ENCODE data around the gene CLIC6.

The CLIC6 gene

DNA sequence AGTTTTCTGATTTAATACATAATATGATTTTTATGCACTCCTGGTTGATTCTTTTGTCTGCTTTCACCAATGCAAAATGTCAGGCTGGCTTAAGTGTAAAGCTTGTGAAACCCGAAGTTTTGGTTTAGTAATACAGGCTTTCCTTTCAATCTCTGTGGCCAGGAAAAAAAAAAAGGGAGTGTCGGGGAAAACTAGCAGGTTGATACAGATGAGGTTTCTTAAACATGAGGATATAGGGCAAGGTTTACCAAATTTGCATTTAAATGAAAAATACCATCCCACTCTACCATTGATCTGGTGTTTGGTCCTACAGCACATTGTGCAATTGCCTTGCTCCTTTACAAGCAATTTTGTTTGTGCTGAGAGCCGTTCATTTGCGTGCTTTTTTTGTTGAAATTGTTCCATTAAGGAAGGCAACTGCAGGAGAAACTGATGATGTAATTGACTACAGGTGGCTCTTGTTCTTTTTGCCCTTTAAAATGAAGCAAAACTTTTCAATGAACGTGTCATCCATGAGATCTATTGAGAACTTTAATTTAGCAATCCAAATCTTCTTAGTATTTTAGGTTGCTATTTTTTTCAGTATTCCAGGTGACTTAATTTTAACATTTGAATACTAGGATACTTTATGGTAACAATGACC, 22.7 kb downstream of the CLIC6 start:
- Mint-ChIP-seq H3K9me3 (peaks cover 11% of the 10 kb centered on the region), H3K4me1 (ENCODE audit: low read depth) (peaks cover 5% of the 10 kb centered on the region), H3K4me3 (no peak overlapping the region), H3K27ac (no peak overlapping the region), H3K36me3 (ENCODE audit: low read depth) (no peaks in the 10 kb centered on the region), H3K27me3 (peaks cover 16% of the 10 kb centered on the region)
- intact Hi-C loops (cut with micrococcal nuclease) = loop anchor here (2.0 to 5.0 kb wide), 2 partner anchors 1151 to 1337 kb away; no protein-coding TSS in a partner anchor

DNA sequence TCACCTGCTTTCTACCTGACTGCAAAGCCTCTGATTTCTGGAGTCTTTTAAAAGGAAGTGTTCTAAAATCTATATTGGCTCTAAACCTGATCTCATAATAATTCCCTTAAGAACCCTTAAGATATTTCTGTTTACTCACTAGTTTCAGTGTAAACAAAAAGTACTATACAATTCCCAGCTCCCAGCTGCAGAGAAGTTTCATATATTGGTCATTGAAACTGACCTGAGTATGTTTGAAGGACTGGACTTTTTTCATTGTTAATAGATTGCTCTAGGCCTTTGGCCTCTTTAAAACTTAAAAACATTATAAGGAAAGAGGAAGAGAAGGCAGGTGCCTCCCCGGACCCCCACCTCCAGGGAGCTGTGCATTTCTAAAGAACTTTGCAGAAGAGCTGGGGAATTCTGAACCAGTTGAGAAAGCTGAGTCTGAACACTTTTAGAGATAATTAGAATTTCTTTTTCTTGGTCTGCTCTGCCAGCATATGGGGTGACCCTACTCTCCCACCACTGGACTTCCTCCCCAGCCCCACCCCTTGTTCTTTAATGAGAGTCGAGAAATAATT, 23.7 kb downstream of the CLIC6 start:
- Mint-ChIP-seq H3K4me1 (ENCODE audit: low read depth) (peaks cover 5% of the 10 kb centered on the region), H3K36me3 (ENCODE audit: low read depth) (no peaks in the 10 kb centered on the region), H3K27ac (no peak overlapping the region), H3K27me3 (peaks cover 16% of the 10 kb centered on the region), H3K4me3 (no peak overlapping the region), H3K9me3 (peaks cover 11% of the 10 kb centered on the region)
- intact Hi-C loops (cut with micrococcal nuclease) = loop anchor here (2.0 to 5.0 kb wide), 2 partner anchors 1150 to 1336 kb away; no protein-coding TSS in a partner anchor

DNA sequence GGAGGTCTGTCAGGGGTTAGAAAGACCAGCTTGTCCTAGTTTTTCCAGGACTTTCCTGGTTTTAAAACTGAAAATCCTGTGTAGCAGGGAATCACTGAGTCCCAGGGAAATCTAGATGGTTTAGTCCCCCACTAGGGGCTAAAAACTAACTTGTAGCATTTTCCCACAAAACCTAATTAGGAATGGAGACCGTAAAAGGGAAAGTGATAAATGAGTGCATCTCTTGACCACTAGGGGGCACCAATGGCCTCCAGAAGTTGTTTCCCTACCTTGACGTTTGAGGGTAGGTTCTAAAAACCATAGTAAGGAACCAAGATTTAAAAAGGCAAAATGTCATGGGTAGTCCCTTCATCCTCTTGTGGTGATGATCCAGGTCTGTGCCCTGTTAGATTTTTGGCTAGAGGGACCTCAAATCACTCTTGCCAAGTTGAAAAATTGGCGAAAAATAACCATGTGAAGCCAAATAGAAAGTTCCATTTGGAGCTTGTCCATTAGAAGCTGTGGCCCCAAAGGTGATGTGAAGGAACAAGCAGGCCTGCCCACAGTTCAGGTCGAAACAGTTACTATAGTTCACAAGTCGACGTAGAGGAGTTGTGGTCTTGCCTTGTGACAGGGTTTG, 24.5 kb downstream of the CLIC6 start:
- Mint-ChIP-seq H3K36me3 (ENCODE audit: low read depth) (no peaks in the 10 kb centered on the region), H3K4me1 (ENCODE audit: low read depth) (peaks cover 5% of the 10 kb centered on the region), H3K27ac (no peak overlapping the region), H3K4me3 (no peak overlapping the region), H3K9me3 (peaks cover 11% of the 10 kb centered on the region), H3K27me3 (peaks cover 16% of the 10 kb centered on the region)
- intact Hi-C loops (cut with micrococcal nuclease) = loop anchor here (2.0 to 5.0 kb wide), 2 partner anchors 1149 to 1336 kb away; no protein-coding TSS in a partner anchor

DNA sequence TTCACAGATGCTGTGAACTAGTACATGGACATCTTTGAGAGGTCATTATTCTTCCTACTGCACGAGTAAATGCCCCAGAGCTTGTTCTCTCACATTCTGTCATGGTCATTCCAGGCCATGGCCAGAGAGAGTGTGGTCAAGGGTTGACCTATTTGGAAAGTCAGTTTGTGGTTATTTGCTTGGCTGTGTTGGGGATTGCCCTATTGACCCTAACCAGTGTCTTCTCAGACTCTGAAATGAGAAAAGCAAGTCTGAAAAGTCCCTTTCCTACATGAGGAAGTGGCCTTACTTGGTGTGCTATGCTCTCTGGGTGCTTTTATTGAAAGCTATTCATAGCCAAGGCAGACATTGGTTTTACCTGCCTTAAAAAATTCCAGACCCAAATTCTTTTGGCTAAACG, 26.6 kb downstream of the CLIC6 start:
- H3K36me3 Mint-ChIP-seq (ENCODE audit: low read depth) = no peaks in the 10 kb centered on the region
- peaks cover 12% of the 10 kb centered on the region for H3K27me3 Mint-ChIP-seq
- H3K4me3 Mint-ChIP-seq = no peak overlapping the region
- no peak overlapping the region for H3K27ac Mint-ChIP-seq
- peaks cover 11% of the 10 kb centered on the region for H3K9me3 Mint-ChIP-seq
- peaks cover 5% of the 10 kb centered on the region for H3K4me1 Mint-ChIP-seq (ENCODE audit: low read depth)
- intact Hi-C loops (cut with micrococcal nuclease) = no loop called here

DNA sequence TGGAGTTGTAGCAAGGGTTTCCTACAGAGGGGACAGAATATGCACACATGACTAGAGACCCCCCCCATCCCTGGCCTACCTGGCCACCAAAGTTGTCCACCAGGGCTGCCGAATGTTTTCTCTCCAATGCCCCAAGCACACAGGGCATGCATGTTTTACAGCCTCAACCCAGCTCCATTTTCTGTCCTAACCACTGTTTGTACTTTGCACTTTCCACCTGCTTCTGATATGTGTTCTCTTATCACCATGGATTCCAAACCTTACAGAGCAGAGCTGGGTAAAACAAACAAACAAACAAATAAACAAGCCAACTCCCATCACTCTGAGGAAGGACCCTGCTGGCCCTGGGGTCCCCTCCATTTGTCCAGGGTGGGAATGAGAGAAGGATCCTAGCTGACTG, 27.3 kb downstream of the CLIC6 start:
- H3K9me3 Mint-ChIP-seq = peaks cover 11% of the 10 kb centered on the region
- H3K4me3 Mint-ChIP-seq = no peak overlapping the region
- intact Hi-C loops (cut with micrococcal nuclease) = no loop called here
- H3K27ac Mint-ChIP-seq = no peak overlapping the region
- peaks cover 5% of the 10 kb centered on the region for H3K4me1 Mint-ChIP-seq (ENCODE audit: low read depth)
- H3K27me3 Mint-ChIP-seq = peaks cover 13% of the 10 kb centered on the region
- H3K36me3 Mint-ChIP-seq (ENCODE audit: low read depth) = no peaks in the 10 kb centered on the region

DNA sequence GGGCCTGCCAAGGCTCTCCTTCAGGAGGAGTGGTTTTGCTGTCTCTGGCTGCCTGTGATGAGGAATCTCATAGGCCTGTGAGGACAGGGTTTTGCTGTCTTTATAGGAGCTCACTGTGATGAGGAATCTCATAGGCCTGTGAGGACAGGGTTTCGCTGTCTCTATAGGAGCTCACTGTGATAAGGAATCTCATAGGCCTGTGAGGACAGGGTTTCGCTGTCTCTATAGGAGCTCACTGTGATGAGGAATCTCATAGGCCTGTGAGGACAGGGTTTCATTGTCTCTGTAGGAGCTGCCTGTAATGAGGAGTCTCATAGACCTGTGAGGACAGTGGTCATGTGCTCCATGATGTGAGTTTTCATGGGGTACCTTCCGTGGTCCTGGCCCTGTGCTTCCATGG, 29.0 kb downstream of the CLIC6 start:
- no peak overlapping the region for H3K4me3 Mint-ChIP-seq
- no peak overlapping the region for H3K27ac Mint-ChIP-seq
- peaks cover 5% of the 10 kb centered on the region for H3K4me1 Mint-ChIP-seq (ENCODE audit: low read depth)
- peaks cover 11% of the 10 kb centered on the region for H3K9me3 Mint-ChIP-seq
- no peaks in the 10 kb centered on the region for H3K36me3 Mint-ChIP-seq (ENCODE audit: low read depth)
- H3K27me3 Mint-ChIP-seq = peaks cover 4% of the 10 kb centered on the region
- intact Hi-C loops (cut with micrococcal nuclease) = no loop called here

DNA sequence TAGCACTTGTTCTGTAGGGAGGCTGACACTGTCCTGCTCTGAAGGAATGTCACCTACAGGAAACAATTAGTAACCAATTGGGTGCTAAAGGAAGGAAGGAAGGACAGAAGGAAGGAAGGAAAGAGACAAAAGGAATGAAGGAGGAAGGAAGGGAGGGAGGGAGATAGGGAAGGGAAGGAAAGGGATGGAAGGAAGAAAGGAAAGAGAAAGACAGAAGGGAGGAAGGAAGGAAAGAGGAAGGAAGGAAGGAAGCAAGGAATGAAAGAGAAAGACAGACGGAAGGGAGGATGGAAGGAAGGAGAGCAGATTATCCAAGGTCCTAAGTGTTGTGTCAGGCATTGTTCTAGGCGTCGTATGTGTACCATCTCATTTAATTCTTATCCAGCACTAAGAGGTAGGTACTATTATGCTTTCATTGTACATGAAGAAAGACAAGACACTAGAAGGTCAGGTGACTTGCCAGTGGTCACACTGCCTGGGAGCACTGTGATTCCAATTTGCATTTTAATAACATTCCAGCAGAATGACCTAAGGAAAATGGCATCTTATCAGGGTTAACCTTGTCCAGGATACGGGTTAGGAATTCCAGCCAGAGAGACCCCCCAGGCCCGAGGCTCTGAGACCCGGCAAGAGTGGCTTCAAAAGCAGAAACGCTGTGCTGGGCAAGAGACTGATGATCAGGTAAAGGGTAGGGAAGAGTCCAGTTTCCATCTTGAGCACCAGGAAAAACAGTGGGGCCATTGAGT, 29.6 kb downstream of the CLIC6 start:
- Mint-ChIP-seq H3K36me3 (ENCODE audit: low read depth) (no peaks in the 10 kb centered on the region), H3K27ac (no peak overlapping the region), H3K4me3 (no peak overlapping the region), H3K27me3 (peaks cover 3% of the 10 kb centered on the region), H3K9me3 (peaks cover 11% of the 10 kb centered on the region), H3K4me1 (ENCODE audit: low read depth) (peaks cover 5% of the 10 kb centered on the region)
- intact Hi-C loops (cut with micrococcal nuclease) = no loop called here

DNA sequence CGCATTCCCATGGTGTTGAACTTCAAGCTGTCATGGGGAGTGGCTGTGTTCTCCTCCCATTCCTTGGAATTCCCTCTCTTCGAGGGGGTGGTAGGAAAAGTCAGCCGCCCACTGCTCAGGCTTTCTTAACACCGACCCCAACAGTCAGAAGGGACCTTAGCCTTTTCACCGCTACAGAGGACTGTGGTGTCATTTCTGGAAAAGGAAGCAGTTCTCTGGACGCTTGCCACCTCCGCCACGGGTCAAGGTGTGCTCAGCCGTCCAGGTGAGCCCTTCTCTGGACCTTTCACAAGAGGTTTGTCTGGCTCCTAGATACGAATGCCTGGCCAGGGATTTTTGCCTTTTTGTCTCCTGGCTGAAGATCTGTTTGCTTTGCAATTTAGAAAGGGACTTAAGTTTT, 31.8 kb downstream of the CLIC6 start:
- Mint-ChIP-seq H3K27ac (no peak overlapping the region), H3K9me3 (no peaks in the 10 kb centered on the region), H3K27me3 (peaks cover 3% of the 10 kb centered on the region), H3K4me1 (ENCODE audit: low read depth) (no peaks in the 10 kb centered on the region), H3K4me3 (no peak overlapping the region), H3K36me3 (ENCODE audit: low read depth) (no peaks in the 10 kb centered on the region)
- intact Hi-C loops (cut with micrococcal nuclease) = no loop called here

DNA sequence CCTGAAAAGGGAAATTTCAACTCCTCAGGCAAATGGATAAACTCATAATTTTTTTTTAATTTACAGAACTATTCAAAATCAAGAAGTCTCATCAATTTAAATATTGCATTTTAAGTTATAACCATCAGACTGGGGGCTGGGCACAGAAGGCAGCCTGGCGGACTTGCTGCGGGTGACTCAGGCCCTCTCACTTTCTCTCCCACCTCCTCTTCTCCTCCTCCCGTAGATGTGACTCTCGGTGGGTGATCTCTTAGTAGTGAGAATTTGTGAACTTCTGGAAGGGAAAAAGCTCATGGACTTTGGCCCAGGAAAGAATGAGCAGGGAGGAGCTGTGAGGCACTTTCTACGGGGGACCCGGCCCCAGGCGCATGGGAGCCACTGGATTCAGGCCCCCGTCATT, 32.9 kb downstream of the CLIC6 start:
- H3K36me3 Mint-ChIP-seq (ENCODE audit: low read depth) = no peaks in the 10 kb centered on the region
- H3K4me3 Mint-ChIP-seq = no peak overlapping the region
- no peaks in the 10 kb centered on the region for H3K9me3 Mint-ChIP-seq
- H3K27ac Mint-ChIP-seq = no peak overlapping the region
- intact Hi-C loops (cut with micrococcal nuclease) = no loop called here
- peaks cover 7% of the 10 kb centered on the region for H3K27me3 Mint-ChIP-seq
- no peaks in the 10 kb centered on the region for H3K4me1 Mint-ChIP-seq (ENCODE audit: low read depth)

DNA sequence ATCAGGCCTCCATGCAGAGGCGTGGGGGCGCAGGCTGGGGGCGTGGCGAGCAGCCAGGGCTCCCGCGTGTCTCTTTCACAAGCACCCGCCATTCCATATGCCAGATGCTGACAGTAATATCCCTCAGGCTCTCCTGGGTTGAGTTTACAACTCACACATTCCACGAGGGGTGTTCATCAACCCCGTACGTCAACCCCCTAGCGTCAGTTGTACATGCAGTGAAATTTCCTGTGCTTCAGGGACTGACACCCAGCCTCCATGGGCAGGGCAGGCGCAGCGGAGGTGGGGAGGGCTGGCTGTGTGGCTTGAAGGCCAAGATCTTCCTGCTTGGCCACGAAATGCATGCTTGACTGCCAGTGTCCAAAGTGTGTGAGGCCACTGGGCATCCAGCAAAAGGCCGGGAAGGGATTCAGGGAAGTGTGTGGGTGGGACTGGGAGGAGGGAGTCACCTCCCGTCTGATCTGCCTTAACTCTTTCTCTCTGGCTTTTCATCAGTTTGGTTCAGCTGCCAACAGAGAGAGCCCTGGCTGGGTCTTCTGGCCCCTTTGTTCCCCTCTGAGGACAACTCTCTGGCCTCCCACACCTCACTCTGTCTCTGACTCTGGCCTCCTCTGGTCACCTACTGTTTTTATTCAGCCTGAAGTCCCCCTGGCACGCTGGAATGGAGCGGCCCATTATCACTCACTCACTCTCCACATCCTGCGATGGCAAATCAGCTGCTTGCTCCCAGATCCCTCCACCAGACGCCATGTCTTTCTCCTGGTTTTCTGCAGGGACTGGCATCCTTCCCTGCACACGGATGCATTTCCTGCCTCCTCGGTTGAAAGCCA, 33.8 kb downstream of the CLIC6 start:
- no peaks in the 10 kb centered on the region for H3K9me3 Mint-ChIP-seq
- no peak overlapping the region for H3K4me3 Mint-ChIP-seq
- H3K36me3 Mint-ChIP-seq (ENCODE audit: low read depth) = no peaks in the 10 kb centered on the region
- intact Hi-C loops (cut with micrococcal nuclease) = no loop called here
- H3K4me1 Mint-ChIP-seq (ENCODE audit: low read depth) = no peaks in the 10 kb centered on the region
- H3K27me3 Mint-ChIP-seq = peaks cover 11% of the 10 kb centered on the region
- no peak overlapping the region for H3K27ac Mint-ChIP-seq

DNA sequence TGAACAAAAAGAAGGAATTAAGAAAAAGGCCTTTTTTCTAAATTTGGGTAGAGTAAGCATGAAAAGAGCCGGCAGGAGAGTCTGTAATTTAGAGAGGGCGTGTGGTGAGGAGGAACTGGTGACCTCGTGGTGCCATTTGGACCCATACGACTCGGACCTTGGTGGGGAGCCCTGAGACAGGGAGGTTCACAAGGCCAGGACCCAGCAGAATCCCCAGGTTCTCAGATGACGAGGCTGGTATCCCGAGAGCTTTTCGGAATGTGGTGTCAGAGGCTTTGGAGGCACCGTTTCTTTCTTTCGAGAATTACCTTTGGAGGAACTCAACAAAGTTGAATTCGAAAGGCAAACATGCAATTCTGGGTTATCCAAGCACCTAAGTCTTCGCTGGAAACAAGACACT, 34.8 kb downstream of the CLIC6 start:
- intact Hi-C loops (cut with micrococcal nuclease) = no loop called here
- no peaks in the 10 kb centered on the region for H3K9me3 Mint-ChIP-seq
- H3K27ac Mint-ChIP-seq = no peak overlapping the region
- H3K27me3 Mint-ChIP-seq = peaks cover 19% of the 10 kb centered on the region
- no peak overlapping the region for H3K4me3 Mint-ChIP-seq
- H3K36me3 Mint-ChIP-seq (ENCODE audit: low read depth) = no peaks in the 10 kb centered on the region
- peaks cover 7% of the 10 kb centered on the region for H3K4me1 Mint-ChIP-seq (ENCODE audit: low read depth)

DNA sequence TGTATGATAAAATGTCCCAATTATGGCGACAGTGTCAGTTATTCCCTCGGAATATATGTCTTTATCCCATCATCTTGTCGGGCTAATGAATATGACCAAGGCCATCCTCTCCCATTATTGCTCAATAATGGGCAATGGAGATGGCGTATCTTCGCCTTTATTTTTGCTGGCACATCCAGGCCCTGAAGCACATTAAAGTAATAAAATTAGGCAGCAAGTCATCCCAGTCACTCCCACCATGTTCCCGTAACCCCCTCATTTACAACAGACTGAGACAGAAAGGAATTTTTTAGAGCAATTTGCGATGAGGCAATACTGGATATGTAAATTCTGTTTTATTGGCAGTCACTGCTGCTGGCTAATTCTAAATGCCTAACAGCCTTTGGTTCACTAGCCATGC, 35.3 kb downstream of the CLIC6 start:
- Mint-ChIP-seq H3K27me3 (peaks cover 20% of the 10 kb centered on the region), H3K4me3 (no peak overlapping the region), H3K36me3 (ENCODE audit: low read depth) (no peaks in the 10 kb centered on the region), H3K4me1 (ENCODE audit: low read depth) (peaks cover 7% of the 10 kb centered on the region), H3K9me3 (no peaks in the 10 kb centered on the region), H3K27ac (no peak overlapping the region)
- intact Hi-C loops (cut with micrococcal nuclease) = no loop called here

DNA sequence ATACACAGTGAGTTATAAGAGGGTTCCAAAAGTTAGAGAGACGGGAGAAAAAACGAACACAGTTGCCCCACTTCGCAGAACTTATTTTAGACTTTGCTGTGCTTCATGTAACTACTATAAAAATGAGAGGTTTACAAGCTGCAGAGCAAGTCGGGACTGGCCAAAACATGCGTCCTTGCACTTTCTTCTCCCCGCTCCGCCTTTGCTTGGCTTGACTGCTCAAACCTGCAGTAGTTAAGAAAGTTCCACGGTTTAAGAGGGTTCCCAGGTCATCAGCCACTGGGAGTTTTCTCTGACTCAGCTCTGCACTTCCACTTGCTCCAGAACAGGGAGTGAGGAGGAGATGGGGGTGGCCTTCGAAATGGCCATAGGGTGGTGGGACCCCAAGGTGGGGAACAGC, 36.2 kb downstream of the CLIC6 start:
- Mint-ChIP-seq H3K27me3 (peaks cover 27% of the 10 kb centered on the region), H3K9me3 (no peaks in the 10 kb centered on the region), H3K4me1 (ENCODE audit: low read depth) (peaks cover 7% of the 10 kb centered on the region), H3K27ac (no peak overlapping the region), H3K4me3 (no peak overlapping the region), H3K36me3 (ENCODE audit: low read depth) (no peaks in the 10 kb centered on the region)
- intact Hi-C loops (cut with micrococcal nuclease) = no loop called here
